ENCODE results near the gene PBX2. TPM values are rescaled to one million over a fixed set of nuclear protein-coding genes. Genes with fewer than 3 reads are reported as not detected.

PBX2 gene
- total and polyA plus RNA-seq, 11 donors: 25.3 to 60.4 (median 39.7) TPM

- no peak for DNase-seq
- ATAC-seq: peak in 2 of 4 donors; percentile 3 to 10
- Histone ChIP-seq H3K4me3 (peak overlapping the region; percentile 14 to 66 (median 52)), H3K27me3 (no peaks in the 10 kb centered on the region), H3K9me3 (no peaks in the 10 kb centered on the region), H3K36me3 (peaks cover 0 to 44% (median 17%) of the 10 kb centered on the region in 9 donors), H3K27ac (peak overlapping the region; percentile 49 to 98 (median 92)), H3K4me1 (peaks cover 0 to 6% (median 0%) of the 10 kb centered on the region in 12 donors)
- intact Hi-C loops (cut with DNase I): no loop called here
- TF ChIP-seq POLR2A (IDR thresholded peaks at IDR 0.05) (no peak), CTCF (IDR thresholded peaks at IDR 0.05) (no peak)
- 72 to 82% (median 80%) methylated on average over 8 of the region's 8 CpGs for WGBS, 4 donors
Observed at GRCh38 chr6:32222333-32223230, 32.6 kb upstream of the PBX2 start.

- Histone ChIP-seq H3K4me3 (no peak overlapping the region), H3K36me3 (peaks cover 0 to 63% (median 26%) of the 10 kb centered on the region in 9 donors), H3K4me1 (peaks cover 0 to 6% (median 0%) of the 10 kb centered on the region in 12 donors), H3K9me3 (no peaks in the 10 kb centered on the region), H3K27me3 (no peaks in the 10 kb centered on the region), H3K27ac (no peak overlapping the region)
- ATAC-seq (no peak), DNase-seq (no peak)
- intact Hi-C loops (cut with DNase I): no loop called here
- no peak for TF ChIP-seq POLR2A (IDR thresholded peaks at IDR 0.05)
- no peak for TF ChIP-seq CTCF (IDR thresholded peaks at IDR 0.05)
- 67 to 84% (median 75%) methylated on average over 1 to 4 of the region's 4 CpGs for WGBS, 4 donors
Observed at GRCh38 chr6:32220021-32220420, 30.0 kb upstream of the PBX2 start.

- Histone ChIP-seq H3K9me3 (no peaks in the 10 kb centered on the region), H3K27me3 (no peaks in the 10 kb centered on the region), H3K27ac (no peak overlapping the region), H3K4me3 (no peak overlapping the region), H3K4me1 (peaks cover 0 to 6% (median 0%) of the 10 kb centered on the region in 12 donors), H3K36me3 (peaks cover 0 to 82% (median 26%) of the 10 kb centered on the region in 9 donors)
- ATAC-seq (no peak), DNase-seq (no peak)
- WGBS, 4 donors: 71 to 100% (median 76%) methylated on average over 4 to 7 of the region's 7 CpGs
- intact Hi-C loops (cut with DNase I): no loop called here
- TF ChIP-seq CTCF (IDR thresholded peaks at IDR 0.05) (no peak), POLR2A (IDR thresholded peaks at IDR 0.05) (no peak)
Observed at GRCh38 chr6:32218167-32218566, 28.2 kb upstream of the PBX2 start.

GRCh38 chr6:32216998-32217397 lies 27.0 kb upstream of the PBX2 start:
- DNase-seq (no peak), ATAC-seq (no peak)
- TF ChIP-seq CTCF (IDR thresholded peaks at IDR 0.05) (no peak), POLR2A (IDR thresholded peaks at IDR 0.05) (no peak)
- intact Hi-C loops (cut with DNase I): no loop called here
- Histone ChIP-seq H3K4me3 (no peak overlapping the region), H3K27me3 (no peaks in the 10 kb centered on the region), H3K9me3 (no peaks in the 10 kb centered on the region), H3K27ac (no peak overlapping the region), H3K4me1 (peaks cover 0 to under 1% (median 0%) of the 10 kb centered on the region in 12 donors), H3K36me3 (peaks cover 0 to 82% (median 26%) of the 10 kb centered on the region in 9 donors)
- WGBS, 4 donors: 84 to 89% (median 87%) methylated on average over 11 of the region's 11 CpGs

Data from heart left ventricle (tissue), 16 donors.